Motor neuron (in vitro differentiated cells): Measurements from ENCODE around the gene DDX27. TPM values are rescaled to one million over a fixed set of nuclear protein-coding genes. Genes with fewer than 3 reads are reported as not detected.

Experiments
- ATAC-seq, 8 experiments: fragments of 200-7000 bp; cut with Tn5 transposase; replicated peaks in 6 of 8; 2 replicates each; pipeline ENCODE4 v1.8.0; 2021; ENCODE audit warnings: mild to moderate bottlenecking in 8 of 8, moderate library complexity in 8 of 8
- H3K27ac ChIP-seq, 2 donors: fragments of 250-450 bp; sonication (Bioruptor Pico); 2 replicates each; pipeline ENCODE4 v1.9.0; 2021; ENCODE audit warnings: antibody characterized with exemption in 2 of 2, mild to moderate bottlenecking in 2 of 2, moderate library complexity in 1 of 2
- H3K4me1 ChIP-seq, 2 donors: fragments of 250-450 bp; sonication (Bioruptor Pico); replicated peaks in 1 of 2; 2 replicates each; pipeline ENCODE4 v1.6.1; 2021; ENCODE audit warnings: antibody characterized with exemption in 2 of 2, mild to moderate bottlenecking in 2 of 2, moderate library complexity in 1 of 2
- H3K4me3 ChIP-seq, 5 donors: fragments of 250-450 bp; sonication (Bioruptor Pico); 2 replicates each; pipeline ENCODE4 v1.9.0; 2021; ENCODE audit warnings: antibody characterized with exemption in 5 of 5, mild to moderate bottlenecking in 5 of 5, moderate library complexity in 4 of 5
- WGBS, 10 experiments: fragments of 450-650 bp; shearing (Covaris generic); methylation state at CpG; one replicate each; pipeline ENCODE4 v1.0.0; 2022; 5-methylcytosine and 5-hydroxymethylcytosine counted together
- in situ Hi-C, 9 experiments: fragments of 400-800 bp; cut with MboI; loops; one replicate each; pipeline ENCODE4 v1.15.0; 2021; ENCODE audit warnings: low sequenced_read_pairs in 9 of 9, low pct_unique_long_range_greater_than_20kb in 2 of 9; ENCODE audit not compliant: unreplicated experiment in 9 of 9
- total RNA-seq, 8 experiments: library from RNA; unstranded; fragments of 300-600 nt; gene quantifications; 2 replicates each; pipeline versions ENCODE4 v1.2.3 to v1.2.4, GENCODE V29; 2022

DDX27 gene
- total RNA-seq, 8 experiments from 2014 or later = 15.2 to 49.1 (median 23.8) TPM

- in situ Hi-C loops = no loop called here
- 39 to 100% (median 92%) methylated on average over 1 to 4 of the region's 4 CpGs for WGBS, 10 experiments
- Histone ChIP-seq H3K4me3 (no peak overlapping the region), H3K4me1 (no peaks in the 10 kb centered on the region), H3K27ac (no peak overlapping the region)
- no peak for ATAC-seq
These were observed 48.1 kb downstream of the DDX27 start for GRCh38 chr20:49267327-49267726.

GRCh38 chr20:49268600-49269365 is 49.6 kb downstream of the DDX27 start:
- in situ Hi-C loops = no loop called here
- WGBS, 10 experiments = 67 to 100% (median 97%) methylated on average over 1 of the region's 1 CpG; no CpG with 5 or more reads in 4 of the 10 experiments
- no peak overlapping the region for H3K4me3 ChIP-seq
- H3K27ac ChIP-seq = no peak overlapping the region
- no peaks in the 10 kb centered on the region for H3K4me1 ChIP-seq
- ATAC-seq = peak in 2 of 8 experiments; percentile 65 to 68

DNA sequence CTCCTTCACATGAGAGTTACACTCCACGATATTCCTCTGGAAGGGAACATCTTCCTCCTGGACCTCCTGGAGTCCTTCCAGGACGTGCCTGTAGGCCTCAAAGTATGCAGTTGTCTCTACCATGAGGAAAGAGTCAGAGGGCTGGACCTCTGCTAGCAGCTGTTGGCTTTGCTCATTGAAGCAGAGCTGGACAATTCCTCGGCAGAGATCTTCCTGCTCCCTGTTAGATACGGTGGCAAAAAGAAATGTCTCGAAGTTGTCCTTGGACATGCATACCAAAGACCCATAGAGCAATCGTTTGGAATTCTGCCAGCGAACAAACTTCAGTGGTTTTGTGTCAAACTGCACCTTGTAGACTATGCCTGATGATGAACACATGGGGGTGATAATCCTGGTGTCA is 51.0 kb downstream of the DDX27 start:
- 40 to 100% (median 70%) methylated on average over 1 to 6 of the region's 7 CpGs; no CpG with 5 or more reads in 3 of the 10 experiments for WGBS, 10 experiments
- Histone ChIP-seq H3K4me1 (no peaks in the 10 kb centered on the region), H3K4me3 (no peak overlapping the region), H3K27ac (no peak overlapping the region)
- peak in 3 of 8 experiments; percentile 14 to 50 (median 49) for ATAC-seq
- in situ Hi-C loops = no loop called here

- in situ Hi-C loops = no loop called here
- ATAC-seq = no peak
- Histone ChIP-seq H3K4me1 (no peaks in the 10 kb centered on the region), H3K4me3 (no peak overlapping the region), H3K27ac (no peak overlapping the region)
- 89 to 100% (median 97%) methylated on average over 1 to 5 of the region's 5 CpGs; no CpG with 5 or more reads in 4 of the 10 experiments for WGBS, 10 experiments
These were observed 51.5 kb downstream of the DDX27 start for GRCh38 chr20:49270736-49271135.

DNA sequence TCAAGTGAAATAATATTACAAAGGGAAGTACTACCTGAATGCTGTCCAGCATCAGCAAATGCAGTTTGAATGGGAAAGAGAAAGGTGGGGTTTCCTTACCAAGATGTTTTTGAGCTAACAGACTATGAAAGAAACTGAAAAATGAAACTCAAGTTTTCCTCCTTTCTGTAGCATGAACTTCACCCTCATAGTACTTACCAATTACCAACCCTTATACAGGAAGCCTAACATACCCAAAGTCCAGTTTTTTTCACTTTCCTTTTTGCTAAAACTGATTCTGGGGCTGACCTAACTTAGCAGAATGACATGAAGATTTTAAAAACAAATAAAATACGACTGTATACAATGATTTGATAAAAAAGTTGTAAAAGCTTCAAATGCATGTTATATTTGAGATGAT is 53.4 kb downstream of the DDX27 start:
- peaks cover 3 to 9% of the 10 kb centered on the region in 2 donors for H3K4me1 ChIP-seq
- WGBS, 10 experiments = 64 to 100% (median 88%) methylated on average over 1 of the region's 1 CpG; no CpG with 5 or more reads in 2 of the 10 experiments
- in situ Hi-C loops = no loop called here
- H3K4me3 ChIP-seq = no peak overlapping the region
- no peak for ATAC-seq
- H3K27ac ChIP-seq = no peak overlapping the region

DNA sequence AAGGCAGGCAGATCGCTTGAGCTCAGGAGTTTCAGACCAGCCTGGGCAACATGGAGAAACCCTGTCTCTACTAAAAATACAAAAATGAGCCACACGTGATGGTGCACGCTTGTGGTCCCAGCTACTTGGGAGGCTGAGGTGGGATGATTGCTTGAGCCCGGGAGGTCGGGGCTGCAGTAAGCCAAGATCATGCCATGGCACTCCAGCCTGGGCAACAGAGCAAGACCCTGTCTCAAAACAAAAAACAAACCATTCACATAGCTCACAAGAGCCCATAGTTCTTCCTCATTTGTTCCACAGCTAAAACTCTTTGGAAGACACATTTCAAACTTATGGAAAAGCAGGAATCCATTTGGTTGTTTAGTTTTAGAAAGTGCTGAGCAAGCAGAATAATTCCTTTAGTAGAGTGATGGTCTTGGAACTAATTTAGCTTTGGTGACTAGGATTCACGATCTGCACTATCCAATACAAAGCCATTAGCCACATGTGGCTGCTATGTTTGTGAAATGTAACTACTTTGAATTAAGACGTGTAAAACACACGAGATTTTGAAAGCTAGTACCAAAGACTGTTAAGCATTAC is 54.6 kb downstream of the DDX27 start:
- H3K4me1 ChIP-seq = peaks cover 3 to 9% of the 10 kb centered on the region in 2 donors
- no peak for ATAC-seq
- in situ Hi-C loops = no loop called here
- WGBS, 10 experiments = 40 to 100% (median 94%) methylated on average over 1 to 8 of the region's 8 CpGs
- H3K27ac ChIP-seq = no peak overlapping the region
- H3K4me3 ChIP-seq = no peak overlapping the region

DNA sequence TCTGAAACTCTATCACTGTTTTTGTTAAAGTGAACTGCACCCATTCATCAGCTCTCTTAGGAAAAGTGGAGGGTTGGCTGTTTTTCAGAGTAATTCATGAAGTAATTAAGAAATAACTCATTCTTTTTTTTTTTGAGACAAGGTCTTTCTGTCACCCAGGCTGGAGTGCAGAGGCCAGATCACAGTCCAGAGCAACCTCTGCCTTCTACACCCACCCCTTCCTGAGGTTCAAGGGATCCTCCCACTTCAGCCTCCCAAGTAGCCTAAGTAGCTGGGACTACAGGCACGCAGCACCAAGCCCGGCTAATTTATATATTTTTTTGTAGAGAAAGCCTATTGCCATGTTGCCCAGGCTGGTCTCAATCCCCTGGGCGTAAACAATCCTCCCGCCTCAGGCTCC is 56.0 kb downstream of the DDX27 start:
- no peak for ATAC-seq
- Histone ChIP-seq H3K27ac (no peak overlapping the region), H3K4me3 (no peak overlapping the region), H3K4me1 (peaks cover 13 to 20% of the 10 kb centered on the region in 2 donors)
- 36 to 100% (median 91%) methylated on average over 2 to 4 of the region's 4 CpGs; no CpG with 5 or more reads in 4 of the 10 experiments for WGBS, 10 experiments
- in situ Hi-C loops = no loop called here

DNA sequence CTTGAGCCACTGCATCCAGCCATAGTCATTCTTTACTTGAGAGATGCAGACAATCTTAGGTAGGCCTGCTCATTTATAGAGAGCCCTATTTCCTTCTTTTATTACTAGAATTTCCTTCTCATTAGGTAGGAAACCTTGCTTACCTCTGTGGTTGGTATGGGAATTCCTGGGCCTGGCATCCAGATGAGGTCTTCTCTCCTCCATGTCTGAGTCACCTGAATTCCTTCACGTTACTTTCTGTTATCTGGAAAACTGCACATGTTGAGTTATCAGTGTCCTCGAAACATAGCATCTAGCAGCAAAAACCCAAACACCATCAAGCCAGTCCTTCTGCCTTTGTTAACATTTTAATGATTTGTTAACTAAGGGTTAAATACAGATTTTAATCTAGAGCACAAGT is 56.4 kb downstream of the DDX27 start:
- peaks cover 17 to 24% of the 10 kb centered on the region in 2 donors for H3K4me1 ChIP-seq
- no peak overlapping the region for H3K4me3 ChIP-seq
- in situ Hi-C loops = no loop called here
- no peak overlapping the region for H3K27ac ChIP-seq
- ATAC-seq = no peak
- WGBS, 10 experiments = 40 to 100% (median 96%) methylated on average over 1 to 2 of the region's 2 CpGs; no CpG with 5 or more reads in 6 of the 10 experiments

DNA sequence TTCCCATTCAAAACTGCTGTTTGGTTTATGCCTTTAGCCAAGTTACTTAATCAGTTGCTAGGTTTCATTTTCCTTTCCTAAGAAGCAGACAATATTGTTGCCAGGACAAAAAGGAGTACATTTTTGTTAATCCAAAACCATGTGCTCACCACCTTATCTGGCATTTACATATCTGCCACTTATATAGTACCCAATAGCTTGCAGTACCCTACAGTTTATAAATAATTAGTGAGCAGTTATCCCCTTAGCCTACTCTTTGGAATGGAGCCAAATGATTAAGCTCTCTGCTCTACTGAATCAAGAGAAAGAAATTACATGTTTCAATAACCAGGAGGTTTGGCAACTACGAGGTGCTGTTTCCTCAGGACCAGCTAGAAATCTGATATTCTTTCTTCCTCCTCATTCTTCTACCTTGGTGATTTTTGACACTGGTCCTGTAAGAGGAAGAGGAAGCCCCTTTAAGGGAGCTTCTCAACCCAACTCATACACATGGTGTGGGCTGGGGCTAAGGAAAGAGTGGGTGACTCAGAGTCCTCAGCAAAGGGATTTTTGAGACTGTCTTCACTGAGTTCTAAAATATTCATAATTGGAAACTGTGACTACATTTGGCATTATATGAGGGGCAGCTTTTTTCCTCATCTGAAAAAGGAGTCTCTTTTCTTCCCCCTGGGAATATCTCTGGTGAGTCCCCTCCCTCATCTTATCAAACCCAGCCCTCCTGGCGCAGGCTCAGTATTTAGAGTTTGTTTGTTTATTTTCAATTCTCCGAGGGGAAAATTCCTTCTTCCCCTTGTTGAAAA is 57.1 kb downstream of the DDX27 start:
- in situ Hi-C loops = no loop called here
- H3K4me1 ChIP-seq = peaks cover 23 to 32% of the 10 kb centered on the region in 2 donors
- WGBS, 10 experiments = 0 to 78% (median 44%) methylated on average over 1 to 3 of the region's 3 CpGs; no CpG with 5 or more reads in 1 of the 10 experiments
- H3K4me3 ChIP-seq = peak overlapping the region in 4 of 5 donors; percentile 70 to 83 (median 72)
- no peak overlapping the region for H3K27ac ChIP-seq
- ATAC-seq = peak in 2 of 8 experiments; percentile 1

- peaks cover 29 to 40% of the 10 kb centered on the region in 2 donors for H3K4me1 ChIP-seq
- 0 to 67% (median 24%) methylated on average over 1 to 5 of the region's 31 CpGs for WGBS, 10 experiments
- H3K4me3 ChIP-seq = peak overlapping the region; percentile 70 to 83 (median 74)
- in situ Hi-C loops = no loop called here
- peak in 4 of 8 experiments; percentile 2 to 8 (median 2) for ATAC-seq
- H3K27ac ChIP-seq = no peak overlapping the region
These were observed 58.0 kb downstream of the DDX27 start for GRCh38 chr20:49276961-49277785.

DNA sequence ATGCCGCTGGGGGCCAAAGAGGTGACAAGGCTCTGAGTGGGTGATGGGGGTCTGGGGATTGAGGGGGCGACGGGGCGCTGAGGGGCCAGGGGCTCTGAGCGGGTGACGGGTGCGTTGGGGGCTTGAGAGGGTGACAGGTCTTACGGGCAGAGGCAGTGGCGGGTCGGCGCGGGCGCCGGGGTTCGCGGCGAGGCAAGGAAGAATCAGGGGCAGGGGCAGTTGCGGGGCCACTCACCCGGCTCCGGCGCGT is 58.5 kb downstream of the DDX27 start:
- in situ Hi-C loops = no loop called here
- WGBS, 10 experiments = no CpG with 5 or more reads among the region's 22 CpGs
- ATAC-seq = no peak
- Histone ChIP-seq H3K27ac (peak overlapping the region; percentile 85 to 91), H3K4me3 (peak overlapping the region; percentile 70 to 83 (median 74)), H3K4me1 (peaks cover 32 to 45% of the 10 kb centered on the region in 2 donors)

GRCh38 chr20:49278036-49278817 is 59.0 kb downstream of the DDX27 start, which contains the start of gene ZNFX1:
Gene ZNFX1, minus strand, starts transcription at chr20:49278057. Its CDS starts 2,218 bp downstream, at chr20:49275839.
- peak within 1 kb of the TSS; percentile 85 to 91 for H3K27ac ChIP-seq
- 0 to 2% (median 0%) methylated on average over 1 to 23 of the region's 80 CpGs; no CpG with 5 or more reads in 3 of the 10 experiments for WGBS, 10 experiments
- in situ Hi-C loops = no loop called here
- H3K4me1 ChIP-seq = peaks cover 34 to 50% of the 10 kb centered on the region in 2 donors
- ATAC-seq = peak; percentile 71 to 94 (median 92)
- peak within 1 kb of the TSS; percentile 70 to 83 (median 74) for H3K4me3 ChIP-seq
